Activated naive CD4-positive, alpha-beta T cell treated with anti-CD3 and anti-CD28 coated beads for 36 hours (primary cell): Measurements from ENCODE around the gene UGT1A9. TPM values are rescaled to one million over a fixed set of nuclear protein-coding genes. Genes with fewer than 3 reads are reported as not detected.

ENCODE experiments used
- CTCF ChIA-PET: fragments of 350-600 bp; sonication (Branson Sonifier 250); formaldehyde crosslinking; loops from one replicate; lab custom pipeline; 2021; ENCODE audit warnings: antibody characterized with exemption; lab: Charles Lee
- DNase-seq: peaks from one replicate; pipeline ENCODE4 v3.0.0-alpha.2; 2020
- H3K27ac Mint-ChIP-seq: one replicate; pipeline ENCODE4 v1.8.0; 2021; ENCODE audit warnings: mild to moderate bottlenecking, mixed read lengths
- H3K27me3 Mint-ChIP-seq: one replicate; pipeline ENCODE4 v1.8.0; 2021; ENCODE audit warnings: low read depth, mixed read lengths
- H3K36me3 Mint-ChIP-seq: one replicate; pipeline ENCODE4 v1.8.0; 2021; ENCODE audit warnings: low read depth, mixed read lengths
- H3K4me1 Mint-ChIP-seq: one replicate; pipeline ENCODE4 v1.8.0; 2021; ENCODE audit warnings: low read depth, mixed read lengths
- H3K4me3 Mint-ChIP-seq: one replicate; pipeline ENCODE4 v1.8.0; 2021; ENCODE audit warnings: mild to moderate bottlenecking, moderate library complexity, mixed read lengths
- H3K9me3 Mint-ChIP-seq: one replicate; pipeline ENCODE4 v1.8.0; 2021; ENCODE audit warnings: mixed read lengths
- intact Hi-C: fragments of 100-400 bp; cut with micrococcal nuclease; formaldehyde crosslinking; loops from one replicate; pipeline ENCODE4 v1.15.1; 2023
- total RNA-seq, 2 experiments: library from RNA; stranded (reverse); gene quantifications; one replicate each; pipeline ENCODE4 v1.2.3, GENCODE V29; 2021

Gene UGT1A9
- total RNA-seq, 2 experiments from 2014 or later = not detected

DNA sequence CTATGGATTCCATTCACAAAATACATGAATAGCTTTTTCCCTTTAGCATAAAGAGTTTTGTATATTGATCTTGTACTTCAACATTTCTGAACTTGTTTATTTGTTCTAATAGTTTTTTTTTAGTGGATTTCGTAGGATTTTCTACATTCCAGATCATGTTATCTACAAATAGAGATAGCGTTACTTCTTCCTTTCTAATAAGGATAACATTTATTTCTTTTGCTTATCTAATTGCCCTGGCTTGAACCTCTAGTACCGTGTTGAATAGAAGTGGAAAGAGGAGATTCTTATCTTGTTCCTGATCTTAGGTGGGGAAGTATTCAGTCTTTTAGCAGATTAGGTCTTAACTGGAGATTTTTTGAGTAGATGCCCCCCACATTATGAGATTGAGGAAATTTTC, 30.5 kb downstream of the UGT1A9 start:
- CTCF ChIA-PET = no interaction called here
- Mint-ChIP-seq H3K27me3 (no peaks in the 10 kb centered on the region), H3K4me3 (no peak overlapping the region), H3K36me3 (no peaks in the 10 kb centered on the region), H3K27ac (no peak overlapping the region), H3K4me1 (no peaks in the 10 kb centered on the region), H3K9me3 (no peaks in the 10 kb centered on the region)
- DNase-seq = no peak
- intact Hi-C loops = no loop called here

DNA sequence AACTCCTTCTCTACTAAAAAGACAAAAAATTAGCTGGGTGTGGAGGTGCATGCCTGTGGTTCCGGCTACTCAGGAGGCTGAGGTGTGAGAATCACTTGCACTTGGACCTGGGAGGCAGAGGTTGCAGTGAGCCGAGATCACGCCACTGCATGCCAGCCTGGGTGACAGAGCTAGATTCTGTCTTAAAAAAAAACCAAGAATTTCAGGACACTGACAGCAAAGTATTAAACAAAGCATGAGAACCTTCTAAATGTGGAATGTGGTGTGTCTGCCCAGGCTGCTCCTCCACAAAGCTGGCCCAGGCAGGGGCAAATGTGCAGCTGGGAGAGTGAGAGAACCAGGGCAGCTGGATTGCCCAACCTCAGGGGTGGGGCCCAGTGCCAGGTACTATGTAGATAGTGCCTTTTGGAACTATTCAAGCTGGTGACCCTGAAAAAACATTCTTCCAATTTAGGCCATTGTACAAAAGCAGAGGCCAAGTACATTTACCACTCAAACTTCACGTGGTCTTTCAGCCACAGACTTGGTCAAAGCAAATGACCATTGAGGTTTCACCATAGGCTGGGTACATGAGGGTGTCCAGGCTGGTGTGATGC, 34.3 kb downstream of the UGT1A9 start:
- Mint-ChIP-seq H3K27me3 (no peaks in the 10 kb centered on the region), H3K4me1 (no peaks in the 10 kb centered on the region), H3K36me3 (no peaks in the 10 kb centered on the region), H3K4me3 (no peak overlapping the region), H3K9me3 (no peaks in the 10 kb centered on the region), H3K27ac (no peak overlapping the region)
- CTCF ChIA-PET = no interaction called here
- DNase-seq = no peak
- intact Hi-C loops = no loop called here

DNA sequence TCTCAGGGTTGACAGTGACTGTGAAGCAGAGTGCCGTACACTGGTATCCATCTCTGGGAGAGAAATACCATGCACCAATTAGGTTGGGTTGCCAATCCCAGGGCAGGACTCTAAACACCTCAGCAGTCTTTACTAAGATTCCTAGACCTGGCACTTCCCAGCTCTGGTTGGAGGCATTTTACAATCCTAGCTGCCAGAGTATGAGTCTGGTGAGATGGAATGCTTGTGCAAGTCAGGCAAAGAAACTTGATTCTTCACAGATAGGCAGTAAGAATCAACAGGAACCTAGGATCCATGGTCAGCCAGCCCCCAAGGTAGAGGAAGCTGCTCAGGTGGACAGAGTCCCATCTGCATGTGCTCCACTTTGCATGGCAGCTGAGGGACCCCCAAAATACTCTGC, 35.0 kb downstream of the UGT1A9 start:
- H3K9me3 Mint-ChIP-seq = no peaks in the 10 kb centered on the region
- intact Hi-C loops = no loop called here
- no peak overlapping the region for H3K27ac Mint-ChIP-seq
- DNase-seq = no peak
- CTCF ChIA-PET = no interaction called here
- H3K36me3 Mint-ChIP-seq = no peaks in the 10 kb centered on the region
- H3K4me1 Mint-ChIP-seq = no peaks in the 10 kb centered on the region
- no peak overlapping the region for H3K4me3 Mint-ChIP-seq
- H3K27me3 Mint-ChIP-seq = peaks cover 3% of the 10 kb centered on the region

GRCh38 chr2:233707940-233708644, 36.4 kb downstream of the UGT1A9 start:
- H3K36me3 Mint-ChIP-seq = no peaks in the 10 kb centered on the region
- H3K4me3 Mint-ChIP-seq = no peak overlapping the region
- CTCF ChIA-PET = no interaction called here
- no peak for DNase-seq
- peaks cover 5% of the 10 kb centered on the region for H3K27me3 Mint-ChIP-seq
- H3K27ac Mint-ChIP-seq = no peak overlapping the region
- no peaks in the 10 kb centered on the region for H3K4me1 Mint-ChIP-seq
- intact Hi-C loops = no loop called here
- H3K9me3 Mint-ChIP-seq = no peaks in the 10 kb centered on the region

- no peak for DNase-seq
- Mint-ChIP-seq H3K4me1 (no peaks in the 10 kb centered on the region), H3K4me3 (no peak overlapping the region), H3K9me3 (no peaks in the 10 kb centered on the region), H3K36me3 (no peaks in the 10 kb centered on the region), H3K27me3 (peaks cover 10% of the 10 kb centered on the region), H3K27ac (no peak overlapping the region)
- CTCF ChIA-PET = no interaction called here
- intact Hi-C loops = no loop called here
Observed at GRCh38 chr2:233708942-233709341, 37.2 kb downstream of the UGT1A9 start.

GRCh38 chr2:233711312-233712008, 39.8 kb downstream of the UGT1A9 start:
- Mint-ChIP-seq H3K27ac (no peak overlapping the region), H3K36me3 (no peaks in the 10 kb centered on the region)
- intact Hi-C loops = loop anchor here (1.0 kb wide), 1 partner anchor 307 kb away; no protein-coding TSS in a partner anchor

GRCh38 chr2:233712611-233713261, 41.0 kb downstream of the UGT1A9 start, which contains the start of gene UGT1A5:
TSS of gene UGT1A5 (plus strand) at chr2:233712907. CDS start at chr2:233712992, 85 bp downstream.
- intact Hi-C loops = no loop called here
- Mint-ChIP-seq H3K27me3 (peaks cover 11% of the 10 kb centered on the region), H3K4me3 (no peak within 1 kb of the TSS), H3K27ac (no peak within 1 kb of the TSS), H3K9me3 (no peaks in the 10 kb centered on the region), H3K4me1 (no peaks in the 10 kb centered on the region), H3K36me3 (no peaks in the 10 kb centered on the region)
- no peak for DNase-seq
- CTCF ChIA-PET = interaction anchor here (0.7 to 1.3 kb wide), 3 partner anchors 144 to 808 kb away, joined by 3 to 4 read pairs (median 3); no protein-coding TSS in a partner anchor

More at GRCh38 chr2:233711312-233712008, 39.8 kb downstream of the UGT1A9 start:
- Mint-ChIP-seq H3K4me3 (no peak overlapping the region), H3K27me3 (peaks cover 11% of the 10 kb centered on the region), H3K9me3 (no peaks in the 10 kb centered on the region), H3K4me1 (no peaks in the 10 kb centered on the region)
- CTCF ChIA-PET = interaction anchor here (0.8 to 1.4 kb wide), 11 partner anchors 9 to 807 kb away, joined by 3 to 6 read pairs (median 3); no protein-coding TSS in a partner anchor
- DNase-seq = peak; percentile 82

DNA sequence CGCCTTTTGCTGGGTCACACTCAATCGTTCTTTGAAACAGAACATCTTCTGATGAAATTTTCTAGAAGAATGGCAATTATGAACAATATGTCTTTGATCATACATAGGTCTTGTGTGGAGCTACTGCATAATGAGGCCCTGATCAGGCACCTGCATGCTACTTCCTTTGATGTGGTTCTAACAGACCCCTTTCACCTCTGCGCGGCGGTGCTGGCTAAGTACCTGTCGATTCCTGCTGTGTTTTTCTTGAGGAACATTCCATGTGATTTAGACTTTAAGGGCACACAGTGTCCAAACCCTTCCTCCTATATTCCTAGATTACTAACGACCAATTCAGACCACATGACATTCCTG, 41.5 kb downstream of the UGT1A9 start:
- H3K36me3 Mint-ChIP-seq = no peaks in the 10 kb centered on the region
- H3K27me3 Mint-ChIP-seq = peaks cover 12% of the 10 kb centered on the region
- H3K9me3 Mint-ChIP-seq = no peaks in the 10 kb centered on the region
- CTCF ChIA-PET = no interaction called here
- H3K27ac Mint-ChIP-seq = no peak overlapping the region
- no peaks in the 10 kb centered on the region for H3K4me1 Mint-ChIP-seq
- intact Hi-C loops = no loop called here
- H3K4me3 Mint-ChIP-seq = no peak overlapping the region
- no peak for DNase-seq

DNA sequence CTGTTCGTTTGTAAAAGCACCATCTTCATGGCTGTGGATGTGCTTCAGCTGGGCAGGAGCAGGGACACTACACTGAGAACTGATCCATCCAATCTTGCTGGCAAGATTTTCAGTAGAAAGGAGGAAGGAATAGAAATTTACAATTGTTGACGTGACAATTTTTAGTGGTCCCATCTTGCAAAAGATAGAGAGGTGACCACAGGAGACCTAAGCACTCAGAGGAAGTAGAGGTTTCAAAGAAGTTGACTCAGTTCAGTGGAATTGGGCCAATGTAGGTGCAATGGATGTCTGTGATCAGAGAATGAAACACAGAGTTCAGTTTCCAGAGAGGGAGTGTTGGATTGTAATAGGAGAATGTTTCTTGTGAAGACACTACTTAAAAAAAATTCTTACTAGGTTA, 42.4 kb downstream of the UGT1A9 start:
- no peaks in the 10 kb centered on the region for H3K36me3 Mint-ChIP-seq
- intact Hi-C loops = no loop called here
- peaks cover 15% of the 10 kb centered on the region for H3K27me3 Mint-ChIP-seq
- H3K4me1 Mint-ChIP-seq = no peaks in the 10 kb centered on the region
- H3K4me3 Mint-ChIP-seq = no peak overlapping the region
- DNase-seq = no peak
- CTCF ChIA-PET = no interaction called here
- no peaks in the 10 kb centered on the region for H3K9me3 Mint-ChIP-seq
- no peak overlapping the region for H3K27ac Mint-ChIP-seq

- Mint-ChIP-seq H3K27me3 (peaks cover 15% of the 10 kb centered on the region), H3K4me3 (no peak within 1 kb of the TSS)
- CTCF ChIA-PET = no interaction called here
Observed at GRCh38 chr2:233718552-233718951, 46.9 kb downstream of the UGT1A9 start, which contains the start of gene UGT1A4. TSS of gene UGT1A4 (plus strand) at chr2:233718736. CDS start at chr2:233718821, 85 bp downstream.

GRCh38 chr2:233728723-233729301, 57.1 kb downstream of the UGT1A9 start, which contains the start of gene UGT1A3:
TSS of gene UGT1A3 (plus strand) at chr2:233729042. CDS start at chr2:233729127, 85 bp downstream.
- no peaks in the 10 kb centered on the region for H3K9me3 Mint-ChIP-seq
- H3K4me3 Mint-ChIP-seq = no peak within 1 kb of the TSS
- no peaks in the 10 kb centered on the region for H3K36me3 Mint-ChIP-seq
- DNase-seq = no peak
- CTCF ChIA-PET = no interaction called here
- H3K27ac Mint-ChIP-seq = no peak within 1 kb of the TSS
- H3K4me1 Mint-ChIP-seq = no peaks in the 10 kb centered on the region
- peaks cover 6% of the 10 kb centered on the region for H3K27me3 Mint-ChIP-seq
- intact Hi-C loops = no loop called here

More at GRCh38 chr2:233718552-233718951, 46.9 kb downstream of the UGT1A9 start, which contains the start of gene UGT1A4:
- no peak for DNase-seq
- Mint-ChIP-seq H3K4me1 (no peaks in the 10 kb centered on the region), H3K9me3 (no peaks in the 10 kb centered on the region), H3K36me3 (no peaks in the 10 kb centered on the region), H3K27ac (no peak within 1 kb of the TSS)
- intact Hi-C loops = no loop called here
